NCI-H460 (cell line): ENCODE measurements around the gene MEGF6. TPM values are rescaled to one million over a fixed set of nuclear protein-coding genes. Genes with fewer than 3 reads are reported as not detected.

Experiments
- DNase-seq: peaks from one replicate; pipeline ENCODE4 v3.0.0-alpha.2; 2016; ENCODE audit warnings: low read depth; ENCODE audit errors: extremely low read depth
- total RNA-seq: library from RNA; depleted of rRNA; stranded (reverse); fragments of >200 nt; shearing (Covaris generic); gene quantifications from 2 replicates; pipeline ENCODE4 v1.2.3, GENCODE V29; 2014

Gene MEGF6
- total RNA-seq, 1 experiment from 2014 or later: 5.7 TPM

DNA sequence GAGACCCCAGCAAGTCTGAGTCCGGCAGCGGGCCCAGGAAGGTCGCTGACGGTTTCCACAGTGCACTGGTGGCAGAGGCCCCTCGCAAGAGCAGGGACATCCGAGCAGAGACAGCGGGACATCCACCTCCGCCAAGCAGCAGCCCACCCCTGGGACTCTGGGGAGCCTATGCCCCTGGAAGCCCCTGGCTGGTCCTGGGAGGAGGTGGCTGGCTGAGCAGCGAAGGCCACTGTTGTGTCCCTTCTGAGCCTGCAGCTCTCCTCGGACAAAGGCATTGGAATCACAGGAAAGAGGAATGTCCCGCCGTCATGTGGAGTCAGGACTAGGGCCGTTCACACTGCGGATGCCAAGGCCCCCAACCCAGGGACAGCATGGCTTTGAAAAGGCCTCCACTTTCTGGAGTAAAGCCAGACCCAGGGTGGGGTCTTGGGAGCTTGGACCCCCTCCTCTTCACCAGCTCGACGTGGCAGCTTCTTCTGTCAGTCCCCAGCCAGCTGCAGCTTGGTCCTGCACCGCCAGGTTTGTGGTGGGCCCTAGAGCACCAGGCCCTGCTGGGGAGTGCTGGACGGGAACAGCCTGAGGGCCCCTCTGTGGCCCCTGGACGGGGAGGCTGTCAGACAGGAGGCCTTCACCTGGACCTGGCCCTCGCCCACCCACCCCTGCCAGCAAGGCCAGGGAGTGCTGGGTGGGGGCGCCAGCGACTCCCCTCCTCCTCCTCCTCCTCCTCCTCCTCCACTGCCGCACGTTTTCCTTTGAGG, 1.4 kb downstream of the MEGF6 start:
- DNase-seq: no peak

DNA sequence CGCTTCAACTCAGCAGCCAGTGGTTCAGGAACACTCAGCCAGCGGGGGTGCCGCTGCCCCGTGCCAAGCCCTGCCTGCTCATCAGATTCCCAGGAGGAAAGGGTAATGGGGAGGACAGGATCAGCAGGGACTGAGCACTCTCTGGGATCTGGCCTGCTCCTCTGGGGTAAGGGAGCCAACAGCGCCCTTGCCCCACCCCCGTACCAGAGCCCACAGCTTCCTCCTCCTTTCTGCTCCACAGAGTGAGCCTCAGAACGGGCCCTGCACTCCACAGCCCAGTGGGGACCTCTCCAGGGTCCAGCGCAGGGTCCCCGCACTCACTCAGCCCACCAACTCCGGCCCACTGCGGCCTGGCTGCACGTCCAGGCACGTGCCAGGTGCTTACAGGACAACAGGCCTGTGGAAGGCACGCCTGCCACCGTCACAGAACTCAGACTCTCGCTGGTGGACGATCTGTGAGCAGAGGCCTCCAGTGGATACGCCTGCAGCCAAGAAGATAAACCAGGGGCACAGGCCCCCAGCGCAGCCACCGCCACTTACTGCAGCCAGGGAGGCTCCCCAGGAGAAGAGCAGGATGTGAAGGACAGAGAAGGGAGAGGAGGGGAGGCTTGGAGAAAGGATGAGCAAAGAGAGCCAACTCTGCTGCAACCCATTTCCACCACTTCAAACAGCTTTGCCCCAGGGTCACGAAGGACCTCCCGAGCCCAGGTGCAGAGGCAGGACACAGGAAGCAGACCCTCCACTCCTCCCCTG, 2.1 kb downstream of the MEGF6 start:
- DNase-seq: no peak

DNA sequence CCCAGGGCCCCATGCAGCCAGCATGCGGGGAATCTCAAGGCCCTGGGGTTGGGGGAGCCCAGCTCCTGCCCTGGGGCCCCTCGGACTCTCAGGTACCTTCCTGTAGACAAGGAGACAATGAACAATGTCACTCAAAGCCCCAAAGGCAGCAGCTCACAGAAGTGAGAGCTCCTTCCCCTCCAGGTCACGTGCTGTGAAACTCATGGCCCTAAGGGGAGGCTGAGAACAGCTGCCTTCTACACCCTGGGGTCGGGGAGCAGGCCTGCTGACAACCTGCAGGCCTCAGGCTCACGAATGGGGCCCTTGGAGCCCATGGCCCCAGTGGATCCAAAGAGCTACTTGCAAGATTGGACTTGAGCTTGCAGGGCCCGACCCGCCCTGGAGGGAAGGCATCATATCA, 3.2 kb downstream of the MEGF6 start:
- DNase-seq: no peak

DNA sequence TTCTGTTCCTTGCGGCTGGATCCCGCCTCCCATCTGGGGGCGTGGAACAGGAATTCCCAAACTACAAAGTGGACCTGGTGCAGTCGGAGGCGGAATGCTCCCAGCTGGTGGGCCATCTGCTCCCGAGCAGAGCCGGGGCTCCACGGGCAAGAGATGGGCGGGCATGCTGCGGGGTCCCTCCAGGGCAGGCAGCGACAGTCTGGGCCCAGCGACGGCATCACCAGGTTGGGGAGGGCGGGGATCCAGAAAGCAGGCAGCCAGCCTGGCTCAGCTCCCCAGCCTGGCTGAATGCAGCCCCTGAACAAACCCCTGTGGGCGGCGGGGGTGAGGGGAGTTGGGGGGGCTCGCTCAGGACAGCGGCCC, 3.6 kb downstream of the MEGF6 start:
- DNase-seq: no peak

DNA sequence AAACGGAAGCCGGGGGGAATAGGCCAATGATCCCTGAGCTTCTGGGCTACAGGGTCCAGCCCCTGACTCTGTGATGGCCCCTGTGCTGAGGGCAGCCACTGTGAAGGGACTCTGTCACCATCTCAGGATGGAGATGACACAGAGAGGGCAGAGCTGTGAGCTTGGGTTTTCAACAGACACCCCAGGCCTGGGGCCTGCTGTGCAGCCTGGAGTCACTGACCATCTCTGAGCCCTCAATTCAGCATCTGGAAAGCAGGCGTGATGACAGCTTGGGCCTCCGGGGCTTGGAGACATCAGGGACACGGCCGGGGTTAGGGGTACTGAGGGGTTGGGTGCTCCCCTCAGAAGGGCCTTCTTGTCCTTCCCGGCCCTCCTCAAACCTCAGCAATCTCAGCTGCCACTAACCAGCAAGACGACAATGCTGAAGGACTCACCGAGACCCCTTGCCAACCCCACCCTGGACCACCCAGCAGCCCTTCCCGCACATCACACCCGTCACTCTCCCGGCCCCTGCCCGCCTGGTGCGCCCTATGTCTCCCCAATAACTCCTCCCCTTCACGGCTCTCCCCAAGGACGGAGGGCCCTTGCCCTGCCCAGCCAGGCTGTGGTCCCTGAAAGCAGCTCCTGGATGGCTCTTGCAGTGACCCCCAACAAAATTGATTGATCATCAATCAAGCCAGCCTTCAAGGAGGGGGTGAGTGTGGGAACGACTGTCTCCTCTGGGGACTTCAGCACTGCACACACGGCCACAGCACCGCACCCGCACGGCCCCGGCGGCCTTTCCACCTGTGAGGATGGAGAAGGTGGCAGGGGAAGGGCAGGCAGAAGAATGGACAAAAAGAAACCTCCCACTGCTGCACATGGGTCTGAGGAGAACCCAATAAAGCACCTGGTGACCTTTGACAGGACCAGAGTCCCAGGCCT, 4.3 kb downstream of the MEGF6 start:
- DNase-seq: no peak

DNA sequence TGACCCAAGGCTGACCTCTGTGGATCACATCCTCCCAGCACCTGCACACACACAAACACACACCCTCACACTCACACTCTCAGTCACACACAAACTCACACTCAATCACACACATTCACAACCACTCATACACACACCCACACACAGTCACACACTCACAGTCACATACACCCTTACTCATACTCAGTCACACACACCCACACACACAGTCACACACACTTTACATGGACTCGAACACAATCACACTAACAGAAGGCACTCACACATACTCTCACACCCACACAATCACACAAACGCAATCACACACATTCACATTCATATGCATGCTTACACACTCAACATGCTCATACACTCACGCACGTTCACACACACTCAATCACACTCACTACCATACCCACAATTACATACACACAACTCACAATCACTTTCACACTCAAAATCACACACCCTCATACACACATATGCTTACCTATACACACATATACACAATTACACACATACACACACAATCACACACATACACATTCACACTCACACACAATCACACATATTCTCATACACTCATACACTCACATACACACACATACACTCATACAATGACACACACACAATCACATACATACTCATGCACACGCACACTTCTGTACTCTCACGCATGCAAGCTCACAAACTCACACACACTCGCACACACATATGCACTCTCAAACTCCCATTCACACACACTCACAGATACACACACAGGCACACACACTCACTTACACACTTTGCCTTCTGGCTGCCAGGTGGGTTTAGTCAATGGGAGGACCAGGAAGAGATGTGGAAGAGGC, 6.1 kb downstream of the MEGF6 start:
- no peak for DNase-seq

DNA sequence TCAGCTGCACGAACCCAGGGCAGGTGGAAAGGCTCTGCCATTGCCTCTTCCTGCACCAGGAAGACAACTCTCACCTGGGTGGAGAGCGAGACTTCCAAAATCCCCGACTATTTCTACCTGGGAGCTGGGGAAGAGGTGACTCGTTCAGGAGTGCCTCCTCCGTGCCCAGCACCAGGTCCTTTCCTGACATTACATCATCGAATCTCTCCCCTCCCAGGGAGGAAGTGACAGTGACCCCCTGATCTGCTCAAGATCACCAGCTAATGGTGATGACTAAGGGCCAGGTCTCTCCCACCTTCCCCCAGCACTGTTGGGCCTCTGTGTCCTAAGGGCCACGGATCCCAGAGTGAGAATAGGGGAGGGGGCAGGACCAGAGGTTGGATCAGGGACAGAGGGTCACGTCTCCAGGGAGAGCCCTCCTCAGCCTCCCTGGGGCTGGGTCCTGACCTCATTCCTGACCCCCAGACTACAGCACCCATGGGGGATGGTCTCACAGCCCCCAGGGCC, 6.8 kb downstream of the MEGF6 start:
- no peak for DNase-seq

DNA sequence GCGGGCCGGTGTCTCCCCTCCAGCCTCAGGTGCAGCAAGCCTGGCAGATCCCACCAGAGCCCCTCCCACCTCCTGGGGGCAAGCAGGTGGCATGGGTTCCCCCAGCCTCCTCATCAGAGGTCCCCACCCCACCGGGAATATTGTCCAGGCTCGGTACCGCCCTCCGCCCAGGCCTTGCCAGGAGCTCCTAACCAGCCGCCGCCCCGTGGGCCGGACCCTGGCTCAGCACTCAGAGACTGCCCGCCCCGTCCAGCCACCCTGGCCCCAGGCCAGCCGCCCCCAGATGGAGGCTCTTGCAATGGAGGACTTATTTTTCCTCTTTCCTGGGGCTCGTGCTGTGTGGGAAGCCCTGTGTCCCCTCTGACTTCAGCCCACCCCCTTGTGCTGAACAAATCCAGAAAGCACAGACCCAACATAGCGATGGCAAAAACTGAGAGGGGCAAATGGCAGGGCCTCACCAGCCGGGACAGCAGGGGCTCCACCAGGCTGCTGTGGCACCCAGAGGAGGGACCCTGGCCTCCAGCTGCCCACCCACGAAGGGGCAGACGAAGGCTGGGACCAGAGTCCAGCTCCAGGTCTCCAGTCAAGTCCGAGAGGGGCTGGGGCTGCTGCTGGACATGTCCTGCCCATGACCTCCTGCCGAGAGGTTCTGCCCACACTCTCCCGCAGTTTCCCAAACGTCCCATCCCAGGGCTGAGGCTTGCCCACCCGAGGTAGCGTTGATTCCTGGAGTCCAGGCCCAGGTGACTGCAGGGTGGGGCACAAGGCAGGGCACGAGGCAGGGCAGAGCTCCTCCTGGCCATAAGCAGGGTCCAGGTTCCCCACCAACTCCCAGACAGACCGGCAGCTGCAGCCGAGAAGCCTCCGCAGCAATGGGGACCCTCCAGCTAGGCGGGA, 7.5 kb downstream of the MEGF6 start:
- DNase-seq: no peak

DNA sequence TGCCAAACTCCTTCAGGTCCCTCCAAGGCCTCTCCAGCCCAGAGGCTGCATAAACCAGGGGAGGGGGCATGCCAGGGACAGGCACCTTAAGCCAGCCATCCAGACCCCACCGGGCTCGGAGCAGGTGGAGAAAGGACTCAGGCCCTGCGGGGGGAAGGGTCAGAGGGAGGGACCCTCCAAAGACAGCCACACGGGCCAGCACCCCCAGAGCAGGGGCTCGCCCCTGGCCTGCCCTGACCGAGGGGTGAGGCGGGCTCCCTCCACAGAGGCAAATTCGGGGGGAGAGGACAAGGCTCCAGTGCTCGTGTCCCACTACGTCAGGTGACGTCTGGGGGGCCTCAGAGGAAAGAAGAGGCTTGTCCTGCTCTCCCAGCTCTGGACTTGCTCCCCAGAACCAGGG, 8.2 kb downstream of the MEGF6 start:
- DNase-seq: no peak

DNA sequence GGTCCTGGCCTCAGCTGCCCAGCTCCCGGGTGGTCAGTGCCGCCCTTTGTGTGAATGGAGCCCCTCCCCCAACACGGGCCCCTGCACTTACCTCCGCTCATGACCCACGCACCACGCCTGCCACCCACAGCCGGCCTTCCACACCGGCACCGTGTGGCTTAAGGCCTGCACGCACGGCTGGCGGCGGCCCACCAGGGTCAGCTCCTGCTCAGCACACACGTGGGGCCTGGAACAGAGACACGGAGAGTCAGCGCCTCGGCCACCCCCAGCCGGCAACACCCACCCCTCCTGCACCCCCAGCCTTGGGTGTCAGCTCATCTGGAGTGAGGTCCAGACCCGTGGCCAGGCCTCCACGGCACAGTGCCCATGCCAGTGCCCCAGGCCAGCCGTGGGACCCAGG, 8.9 kb downstream of the MEGF6 start:
- DNase-seq: no peak

DNA sequence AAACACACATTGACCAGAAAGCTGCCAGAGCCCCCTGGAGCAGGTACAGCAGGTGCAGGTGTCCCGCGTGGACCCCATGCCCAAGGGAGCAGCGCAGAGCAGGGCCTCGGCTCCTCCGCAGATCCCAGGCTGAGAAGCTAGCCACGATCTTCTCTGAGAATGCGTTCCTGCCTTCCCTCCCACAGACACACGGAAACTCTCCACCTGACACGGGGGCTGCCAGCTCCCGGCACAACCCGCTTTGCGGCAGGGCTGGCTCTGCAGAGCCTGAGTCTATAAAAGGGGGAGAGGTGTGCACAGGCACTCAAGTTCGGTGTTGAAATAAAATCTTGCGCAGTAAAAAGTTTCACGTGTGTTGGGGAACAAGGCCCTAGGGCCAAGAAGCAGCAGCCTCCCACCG, 9.6 kb downstream of the MEGF6 start:
- DNase-seq: no peak

DNA sequence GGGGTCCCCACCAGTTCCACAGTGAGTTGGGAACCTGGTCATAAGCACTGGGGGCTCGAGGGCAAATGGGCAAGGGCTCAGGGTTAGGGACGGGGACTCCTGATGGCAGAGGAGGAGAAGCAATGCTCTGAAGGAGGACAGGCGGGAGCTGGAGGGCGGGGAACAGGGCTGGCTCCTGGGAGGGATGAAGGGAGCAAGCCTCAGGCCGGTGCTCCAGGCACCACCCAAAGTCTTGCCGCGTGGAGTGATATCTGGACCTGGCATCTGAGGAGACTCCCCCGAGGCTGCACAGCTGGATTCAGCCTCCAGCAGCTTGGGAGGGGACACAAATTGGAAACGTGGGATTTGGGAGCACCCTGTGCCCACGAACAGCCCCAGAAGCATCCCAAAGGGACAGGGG, 11.0 kb downstream of the MEGF6 start:
- DNase-seq: no peak

DNA sequence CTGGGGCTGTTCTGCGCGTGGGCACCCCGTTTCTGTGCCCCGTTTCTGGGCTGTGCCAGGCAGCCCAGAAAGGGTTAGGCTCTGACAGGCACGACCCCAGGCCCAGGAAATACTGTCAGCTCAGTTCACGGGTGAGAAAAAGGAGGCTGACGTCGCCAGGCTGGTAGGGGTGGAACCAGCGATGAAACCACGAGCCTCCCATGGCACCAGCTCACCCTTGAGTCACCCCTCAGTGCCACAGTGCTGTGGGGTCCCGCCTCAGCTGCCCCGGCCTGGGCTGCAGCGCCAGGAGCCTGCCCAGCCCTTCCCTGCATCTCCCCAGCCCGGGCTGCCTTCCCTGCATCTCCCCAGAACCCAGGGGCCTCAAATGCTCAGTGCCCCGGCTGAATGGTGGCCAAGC, 11.5 kb downstream of the MEGF6 start:
- DNase-seq: no peak

DNA sequence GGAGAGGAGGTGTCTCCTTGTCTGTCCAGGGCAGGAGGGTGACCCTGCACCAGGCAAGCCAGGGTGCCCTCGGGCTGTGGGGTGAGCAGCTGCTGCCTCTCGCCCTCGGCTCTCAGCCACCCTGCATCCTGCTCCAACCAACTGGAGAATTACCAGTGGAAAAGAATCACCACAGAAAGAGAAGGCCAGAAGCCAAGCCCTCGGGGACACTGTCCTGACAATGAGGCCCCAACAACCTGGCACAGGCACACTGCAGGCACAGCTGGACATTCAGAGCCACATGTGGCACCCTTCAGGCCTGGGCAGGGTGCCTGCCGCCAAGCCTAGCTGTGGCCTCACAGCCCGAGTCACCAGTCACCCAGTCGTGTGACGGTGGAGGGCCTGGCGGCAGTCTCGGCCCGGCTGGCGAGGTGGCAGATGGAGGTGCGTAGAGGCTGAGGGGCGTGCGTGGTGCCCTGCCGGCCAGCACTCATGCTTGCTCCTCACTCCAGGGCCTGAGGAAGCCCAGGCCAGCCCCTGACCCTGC, 12.0 kb downstream of the MEGF6 start:
- DNase-seq: no peak

DNA sequence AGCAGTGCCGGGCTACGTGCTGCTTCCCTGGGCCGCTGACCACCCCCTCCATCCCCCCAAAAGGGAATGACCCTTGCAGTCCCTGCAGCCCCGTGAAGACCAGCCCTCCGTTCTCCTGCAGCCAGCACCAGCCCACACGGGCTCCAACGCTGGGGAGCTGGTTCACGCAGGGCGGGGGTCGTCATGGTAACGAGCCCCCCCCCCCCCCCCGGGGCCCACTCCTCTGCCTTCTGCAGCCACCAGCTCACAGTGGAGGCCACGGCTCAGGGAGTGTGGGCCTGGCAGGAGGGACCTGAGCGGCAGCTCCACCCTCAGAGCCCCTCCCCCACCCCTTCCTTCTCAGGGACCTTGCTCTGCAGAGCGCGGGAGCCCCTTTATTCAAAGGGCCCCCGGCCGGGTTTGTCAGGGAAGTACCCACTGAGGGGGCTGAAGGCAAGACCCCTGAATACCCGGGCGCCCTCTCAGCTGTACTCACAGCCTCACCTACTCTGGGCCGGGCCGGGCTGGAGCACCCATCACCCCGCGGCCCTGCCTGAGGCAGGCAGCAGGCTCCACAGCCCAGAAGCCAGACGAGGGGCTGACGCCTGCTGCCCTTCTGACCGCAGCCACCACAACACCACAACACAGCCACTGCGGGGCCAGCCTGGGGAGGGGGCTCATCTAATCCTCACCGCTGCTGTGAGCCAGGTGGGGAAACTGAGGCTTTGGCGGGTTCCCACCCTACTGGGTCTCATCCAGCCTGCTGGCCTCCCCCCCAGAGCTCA, 12.6 kb downstream of the MEGF6 start:
- DNase-seq: no peak

DNA sequence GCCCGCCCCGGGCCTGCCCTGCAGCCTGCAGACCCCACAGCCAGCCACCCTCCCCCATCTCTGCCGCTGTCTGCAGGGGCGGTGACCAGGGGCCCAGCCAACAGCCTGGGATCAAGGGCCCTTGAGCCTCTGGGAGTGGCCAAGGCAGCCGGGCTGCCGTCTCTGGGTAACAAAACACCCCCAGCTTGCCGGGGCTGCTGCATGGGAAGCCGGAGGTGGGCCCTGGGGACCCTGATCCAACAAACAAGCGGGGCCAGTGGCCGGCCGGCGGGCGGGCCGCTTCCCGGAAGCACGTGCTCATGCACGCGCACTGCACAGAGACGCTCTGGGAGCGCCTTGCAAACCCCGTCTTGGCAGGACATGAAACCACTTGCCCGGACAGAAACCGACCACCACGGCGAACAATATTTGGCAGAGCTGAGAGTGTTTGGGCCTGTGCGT, 13.2 kb downstream of the MEGF6 start:
- DNase-seq: no peak

DNA sequence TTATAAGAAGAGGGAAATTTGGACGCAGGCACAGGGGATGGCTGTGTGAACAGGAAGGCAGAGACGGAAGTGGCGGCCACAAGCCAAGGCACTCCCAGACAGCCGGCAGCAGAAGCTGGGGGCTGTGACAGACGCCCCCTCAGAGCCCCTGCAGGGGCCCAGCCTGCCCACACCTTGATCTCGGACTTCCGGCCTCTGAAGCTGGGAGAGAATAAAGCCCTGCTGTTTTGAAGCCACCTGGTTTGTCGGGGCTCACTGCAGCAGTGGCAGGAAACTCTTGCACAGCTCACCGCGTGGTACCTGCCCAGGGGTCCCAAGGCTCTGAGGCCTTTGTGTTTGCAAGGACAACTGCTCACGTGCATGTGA, 13.7 kb downstream of the MEGF6 start:
- DNase-seq: no peak
